ENCODE measurements around the gene DGKB.

Gene DGKB

DNA sequence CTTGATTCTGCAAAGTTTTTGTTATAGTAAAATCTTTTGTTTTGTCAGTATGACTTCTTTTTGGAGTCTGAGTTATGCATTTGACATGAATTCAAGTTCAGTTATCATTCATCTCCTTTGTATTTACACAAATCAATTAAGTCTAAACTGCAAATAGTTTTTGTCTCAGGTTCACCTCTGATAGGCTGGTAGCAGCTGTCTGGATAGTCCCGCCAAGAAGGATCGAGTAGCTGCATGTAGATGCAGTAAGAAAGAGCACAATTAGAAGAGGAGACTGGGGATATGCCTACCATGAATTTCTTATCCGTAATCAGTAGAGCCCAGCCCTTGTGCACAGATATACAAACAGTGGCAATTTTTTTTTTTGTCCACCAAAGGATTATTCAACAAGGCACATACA, 520.6 kb downstream of the DGKB start:
- no peak for DNase-seq (ENCODE audit: low spot score)

DNA sequence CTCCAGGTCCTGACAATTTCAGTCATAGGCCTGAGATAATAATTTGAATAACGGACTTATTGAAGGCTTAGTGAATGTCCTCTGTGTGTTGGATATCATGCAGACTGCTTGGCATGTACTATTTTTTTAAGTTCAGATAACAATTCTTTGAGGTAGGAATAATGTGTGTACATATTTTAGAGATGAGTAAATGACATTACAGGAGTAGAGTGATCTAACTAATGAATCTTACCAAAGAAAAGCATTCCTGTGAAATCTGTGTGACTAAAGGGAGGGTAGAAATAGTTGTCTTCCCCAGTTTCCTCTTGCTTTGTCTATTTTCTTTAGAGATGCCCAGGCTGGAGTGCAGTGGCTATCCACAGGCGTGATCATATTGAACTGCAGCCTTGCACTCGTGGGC, 521.2 kb downstream of the DGKB start:
- DNase-seq (ENCODE audit: low spot score): no peak

DNA sequence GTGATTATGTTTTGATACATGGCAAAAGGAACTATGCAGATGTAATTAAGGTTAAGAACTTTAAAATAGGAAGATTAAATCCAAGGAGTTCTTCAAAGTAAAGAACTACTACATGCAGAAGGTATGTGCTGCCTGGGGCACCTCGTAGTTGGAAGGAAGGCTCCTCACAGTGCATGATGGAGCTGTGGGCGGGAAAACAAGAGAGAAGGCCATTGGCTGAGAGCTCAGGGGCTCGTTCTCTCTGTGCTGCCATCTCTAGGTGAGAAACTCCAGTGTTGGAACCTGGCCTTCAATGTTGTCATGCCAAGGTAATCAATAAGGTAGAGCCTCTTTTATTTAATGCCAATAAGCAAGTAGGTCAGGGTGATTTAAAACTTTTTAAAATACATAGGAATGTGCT, 521.7 kb downstream of the DGKB start:
- DNase-seq (ENCODE audit: low spot score): no peak

DNA sequence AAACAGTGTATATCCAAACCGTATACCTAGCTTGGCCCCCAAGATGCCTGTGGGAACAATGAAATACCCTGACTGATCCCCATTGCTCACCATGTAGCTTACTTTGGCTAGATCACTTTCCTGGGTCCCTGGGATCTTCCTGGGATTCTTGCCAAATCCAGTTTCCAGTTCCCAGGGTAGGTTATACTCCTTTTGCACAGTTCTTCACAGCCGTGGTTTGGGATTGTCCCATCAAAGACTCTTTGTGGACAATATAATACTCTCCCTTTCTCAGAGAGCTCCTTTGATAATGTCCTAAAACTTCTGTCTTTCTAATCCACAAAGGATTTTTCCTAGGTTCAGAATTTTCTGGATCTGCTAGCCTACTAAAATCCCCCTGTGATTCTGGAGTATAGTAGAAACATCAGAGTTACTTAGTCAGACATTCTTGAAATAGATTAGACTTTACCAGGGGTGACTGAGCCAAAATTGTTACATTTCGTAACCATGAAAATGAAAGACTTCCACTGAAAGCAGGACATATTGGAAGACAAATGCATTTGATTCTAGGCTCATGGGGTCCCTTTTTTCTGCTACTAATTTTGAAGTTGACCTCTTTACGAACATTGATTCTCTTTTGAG, 524.8 kb downstream of the DGKB start:
- DNase-seq (ENCODE audit: low spot score): no peak

DNA sequence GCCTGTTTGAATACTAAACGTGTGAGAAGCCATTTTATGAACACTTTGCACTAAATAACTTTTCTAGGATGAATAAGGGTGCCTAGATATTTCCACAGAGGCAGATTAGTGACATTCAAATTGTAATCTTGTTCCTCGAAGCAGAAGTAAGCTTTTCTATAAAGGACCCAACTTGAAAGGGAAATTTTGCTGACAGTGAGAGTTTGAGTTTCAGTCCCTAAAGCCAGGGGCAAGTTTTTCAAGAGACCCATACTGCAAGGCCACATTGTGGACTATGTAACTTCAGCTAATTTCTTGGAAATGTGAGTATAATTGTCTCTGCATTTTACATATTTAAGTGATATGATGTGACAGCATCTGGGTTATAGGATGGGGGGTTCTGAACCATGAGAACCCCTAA, 525.8 kb downstream of the DGKB start:
- DNase-seq (ENCODE audit: low spot score): no peak

DNA sequence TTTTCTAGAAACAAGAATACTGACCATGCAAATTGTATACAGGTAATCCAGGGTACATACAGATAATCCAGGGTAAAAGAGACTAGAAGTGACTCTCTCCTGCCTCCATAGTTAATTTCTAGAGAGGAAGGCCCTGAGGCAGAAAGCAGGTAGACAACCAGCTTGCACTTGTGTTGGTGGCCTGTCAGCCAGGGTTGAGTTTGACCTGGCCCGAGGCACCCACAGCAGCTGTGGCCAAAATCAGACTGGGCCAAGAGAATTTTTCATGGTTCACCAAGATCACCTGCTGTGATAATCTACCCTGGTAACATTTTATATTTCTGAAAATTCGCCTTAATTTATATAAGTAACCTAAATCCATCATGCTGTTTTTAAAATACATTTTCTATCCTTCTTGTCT, 526.6 kb downstream of the DGKB start:
- no peak for DNase-seq (ENCODE audit: low spot score)

DNA sequence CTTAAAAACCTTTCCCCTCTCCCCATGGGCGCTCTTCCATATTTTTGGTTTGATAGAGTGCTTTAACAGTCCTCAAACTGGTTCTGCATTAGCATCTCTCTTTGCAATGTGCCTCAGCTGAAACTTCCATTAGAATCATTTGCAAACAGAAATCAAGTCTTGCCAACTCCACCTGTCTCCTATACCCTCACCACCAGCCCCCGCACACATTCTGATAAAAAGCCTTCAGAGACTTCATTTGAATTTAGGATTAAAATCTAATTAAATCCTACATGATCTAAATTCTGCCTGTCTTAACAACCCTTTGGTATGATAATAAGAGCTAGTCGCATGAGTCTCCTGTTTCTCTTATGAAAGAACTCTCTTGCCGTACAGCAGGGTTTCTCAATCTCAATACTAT, 528.2 kb downstream of the DGKB start:
- DNase-seq (ENCODE audit: low spot score): no peak

DNA sequence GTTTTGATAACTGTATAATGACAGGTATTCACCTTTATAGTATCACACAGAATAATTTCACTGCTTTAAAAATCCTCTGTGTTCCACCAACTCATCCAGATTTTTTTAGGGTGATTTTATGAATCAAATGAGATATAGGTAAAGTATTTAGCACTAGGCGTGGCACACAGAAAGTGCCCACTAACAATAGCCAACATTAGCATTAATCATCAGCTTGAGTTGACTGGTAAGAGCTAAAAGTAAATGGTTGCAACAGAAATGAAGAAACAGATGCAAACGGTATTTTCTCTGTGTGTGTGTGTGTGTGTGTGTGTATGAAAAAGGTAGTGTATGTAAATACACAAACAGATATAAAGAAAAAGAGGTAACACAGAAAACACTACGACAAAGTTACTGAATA, 534.3 kb downstream of the DGKB start:
- DNase-seq (ENCODE audit: low spot score): no peak

- no peak for DNase-seq (ENCODE audit: low spot score)
Measured at GRCh38 chr7:14351167-14351566, 551.4 kb downstream of the DGKB start.

DNA sequence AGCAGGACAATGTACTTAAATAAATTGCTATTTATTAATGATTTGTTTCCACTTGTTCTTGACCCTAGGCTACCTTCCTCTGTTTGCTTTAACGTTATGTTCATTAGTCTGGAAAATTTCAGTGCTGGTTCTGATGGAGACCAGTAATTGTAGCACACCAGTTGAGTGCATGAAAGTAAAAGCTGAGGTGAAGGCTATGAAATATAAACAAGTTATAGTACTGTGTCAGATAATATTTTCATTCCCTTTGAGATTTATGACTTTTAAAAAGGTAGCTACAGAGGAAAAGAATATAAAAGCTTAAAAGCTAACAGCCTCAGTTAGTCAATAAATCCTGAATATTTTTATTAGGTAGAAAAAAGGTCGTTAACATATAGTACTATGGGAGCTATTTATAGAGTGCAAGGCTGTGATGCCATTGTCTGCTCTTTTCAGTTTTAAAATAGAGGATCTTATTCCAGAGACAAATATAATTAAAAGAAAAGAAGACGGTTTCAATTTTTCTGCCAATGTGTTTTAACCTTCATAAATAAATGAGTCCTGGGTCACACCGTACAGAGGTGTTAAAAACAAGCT, 561.3 kb downstream of the DGKB start:
- no peak for DNase-seq (ENCODE audit: low spot score)

DNA sequence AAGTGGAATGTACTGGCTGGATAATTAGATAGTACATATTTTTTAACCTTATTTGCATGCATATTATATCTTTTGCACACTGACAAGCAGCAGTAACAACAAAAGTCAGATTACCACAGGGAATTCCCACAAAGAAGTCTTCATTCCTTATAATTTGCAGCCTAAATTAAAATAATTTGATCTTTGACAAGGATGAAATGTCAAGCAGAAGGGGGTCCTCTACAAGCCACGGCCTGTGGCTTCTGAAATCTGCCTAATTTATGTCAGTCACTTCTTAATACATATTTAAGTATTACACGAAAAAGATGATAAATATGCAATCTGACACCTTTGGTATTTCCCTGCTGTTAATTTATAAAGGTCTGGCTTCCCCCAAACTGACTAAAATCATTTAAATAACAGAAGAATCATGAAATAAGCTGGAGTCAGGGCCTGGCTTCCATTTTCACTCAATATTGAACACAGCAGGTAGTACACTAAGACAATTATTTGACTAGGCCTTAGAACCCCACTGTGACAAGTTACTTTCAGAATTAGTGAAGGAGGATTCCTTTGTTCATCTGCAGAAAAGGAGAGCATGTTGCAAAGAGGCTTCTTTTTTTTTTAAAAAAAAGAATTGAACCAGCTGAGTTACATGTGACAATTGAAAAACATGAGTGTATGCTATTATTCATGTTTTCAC, 562.0 kb downstream of the DGKB start:
- no peak for DNase-seq (ENCODE audit: low spot score)

GRCh38 chr7:14339861-14340260, 562.7 kb downstream of the DGKB start:
- no peak for DNase-seq (ENCODE audit: low spot score)

DNA sequence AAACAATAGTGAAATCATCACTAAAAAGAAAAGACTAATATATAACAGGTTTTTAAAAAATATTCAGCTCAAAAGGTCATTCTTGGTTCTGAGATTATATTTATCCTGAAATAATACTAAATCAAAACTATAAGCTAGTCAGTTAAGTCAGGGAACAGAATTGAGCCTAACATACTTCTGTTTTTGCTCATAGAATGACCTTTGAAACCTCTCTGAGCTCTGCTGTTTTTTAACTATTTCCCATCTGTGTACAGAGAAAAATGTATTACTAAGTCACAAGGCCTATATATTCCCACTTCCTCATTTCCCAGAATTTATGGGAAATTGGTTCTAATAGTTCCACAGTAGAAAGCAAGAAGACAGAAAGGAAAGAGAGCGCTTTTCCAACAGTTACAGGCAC, 566.3 kb downstream of the DGKB start:
- DNase-seq (ENCODE audit: low spot score): no peak

- no peak for DNase-seq (ENCODE audit: low spot score)
Measured at GRCh38 chr7:14332155-14332554, 570.4 kb downstream of the DGKB start.

DNA sequence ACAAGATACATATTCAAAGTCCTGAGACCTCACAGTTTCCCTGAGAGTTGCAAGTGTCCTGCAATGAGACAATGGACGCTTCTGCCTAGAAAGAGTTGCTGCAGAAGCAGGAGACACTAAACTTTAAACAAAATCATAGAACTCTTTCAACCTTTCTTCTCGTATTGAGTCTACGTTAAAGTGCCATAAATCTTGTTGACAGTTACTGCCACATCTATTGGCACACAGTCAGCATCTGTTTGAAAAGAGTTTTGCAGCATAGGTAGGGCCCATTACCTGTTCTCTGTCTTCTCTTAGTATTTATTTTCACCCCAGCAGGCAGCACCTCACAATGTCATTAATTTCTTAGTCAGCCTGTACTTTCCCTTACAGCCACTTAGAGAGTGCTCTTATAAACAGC, 577.8 kb downstream of the DGKB start:
- no peak for DNase-seq (ENCODE audit: low spot score)

DNA sequence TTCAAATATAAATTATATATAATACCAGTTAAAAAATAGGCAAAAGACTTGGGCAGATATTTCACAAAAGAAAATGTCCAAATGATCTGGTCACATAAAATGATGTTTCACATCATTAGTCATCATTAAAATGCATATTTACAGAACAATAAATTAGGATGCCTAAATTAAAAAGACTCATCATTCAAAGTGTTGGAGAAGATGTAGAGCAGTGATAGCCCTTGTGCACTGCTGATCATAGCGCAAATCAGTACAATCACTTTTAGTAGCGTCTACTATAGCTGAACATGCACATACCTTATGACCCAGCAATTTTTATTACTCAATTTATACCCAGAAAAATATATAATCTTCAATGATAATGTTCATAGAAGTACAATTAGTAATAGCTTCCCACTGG, 579.8 kb downstream of the DGKB start:
- DNase-seq (ENCODE audit: low spot score): no peak

DNA sequence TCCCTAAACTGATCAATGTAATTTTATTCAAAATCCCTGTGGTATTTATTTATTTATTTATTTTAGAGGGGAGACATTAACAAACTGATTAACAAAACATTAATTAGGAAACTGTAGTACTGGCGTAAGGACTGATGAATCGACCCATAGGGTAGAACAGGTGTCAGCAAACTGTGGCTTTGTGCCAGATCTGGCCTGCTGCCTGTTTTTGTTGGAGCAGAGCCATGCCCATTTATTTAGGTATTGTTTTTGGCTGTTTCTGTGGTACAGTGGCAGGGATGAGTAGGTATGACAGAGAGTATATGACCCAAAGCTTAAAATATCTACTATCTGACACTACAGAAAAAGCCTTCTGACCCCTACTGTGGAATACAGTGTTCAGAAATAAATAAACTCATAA, 580.6 kb downstream of the DGKB start:
- DNase-seq (ENCODE audit: low spot score): no peak

GRCh38 chr7:14309432-14309831, 593.1 kb downstream of the DGKB start:
- DNase-seq (ENCODE audit: low spot score): no peak

GRCh38 chr7:14305233-14305866, 597.2 kb downstream of the DGKB start:
- no peak for DNase-seq (ENCODE audit: low spot score)

GRCh38 chr7:14303536-14303935, 599.0 kb downstream of the DGKB start:
- DNase-seq (ENCODE audit: low spot score): no peak

- DNase-seq (ENCODE audit: low spot score): no peak
Measured at GRCh38 chr7:14294637-14295036, 607.9 kb downstream of the DGKB start.

GRCh38 chr7:14293434-14293833, 609.1 kb downstream of the DGKB start:
- no peak for DNase-seq (ENCODE audit: low spot score)

- no peak for DNase-seq (ENCODE audit: low spot score)
Measured at GRCh38 chr7:14292737-14293136, 609.8 kb downstream of the DGKB start.
